Superior temporal gyrus (tissue), 1 donor: Measurements from ENCODE around the gene HBG2.
"Not testable (repeated sequence)": the region's sequence is repeated elsewhere in the genome, so short reads cannot be mapped to it uniquely, and the experiment has no call there.

Experiments used
- DNase-seq: peaks from one replicate; pipeline ENCODE4 v3.0.0-alpha.2; 2016; ENCODE audit errors: extremely low spot score

Gene HBG2

GRCh38 chr11:5249807-5250396 is 4.7 kb downstream of the HBG2 start, which contains the start of gene HBG1:
HBG1 (minus strand) TSS chr11:5249857; CDS start chr11:5249804, 53 bp downstream.
- not testable (repeated sequence) for DNase-seq

GRCh38 chr11:5248498-5248897 is 6.1 kb downstream of the HBG2 start:
- not testable (repeated sequence) for DNase-seq

GRCh38 chr11:5247472-5248192 is 6.9 kb downstream of the HBG2 start:
- no peak for DNase-seq

- DNase-seq = no peak
Observed at GRCh38 chr11:5246772-5247471, 7.7 kb downstream of the HBG2 start.

- DNase-seq = no peak
Observed at GRCh38 chr11:5245155-5245554, 9.4 kb downstream of the HBG2 start.

- no peak for DNase-seq
Observed at GRCh38 chr11:5243816-5244180, 10.8 kb downstream of the HBG2 start.

- no peak for DNase-seq
Observed at GRCh38 chr11:5242933-5243815, 11.4 kb downstream of the HBG2 start.

- no peak for DNase-seq
Observed at GRCh38 chr11:5242208-5242607, 12.4 kb downstream of the HBG2 start.

- no peak for DNase-seq
Observed at GRCh38 chr11:5241458-5241857, 13.1 kb downstream of the HBG2 start.

GRCh38 chr11:5240458-5240857 is 14.1 kb downstream of the HBG2 start:
- DNase-seq = no peak

GRCh38 chr11:5240056-5240455 is 14.5 kb downstream of the HBG2 start:
- no peak for DNase-seq

GRCh38 chr11:5239046-5239445 is 15.5 kb downstream of the HBG2 start:
- DNase-seq = no peak

- DNase-seq = no peak
Observed at GRCh38 chr11:5238486-5238885, 16.1 kb downstream of the HBG2 start.

- DNase-seq = no peak
Observed at GRCh38 chr11:5237420-5237819, 17.2 kb downstream of the HBG2 start.

- no peak for DNase-seq
Observed at GRCh38 chr11:5235364-5236095, 19.1 kb downstream of the HBG2 start.

GRCh38 chr11:5234381-5234834 is 20.2 kb downstream of the HBG2 start, which contains the start of gene HBD:
HBD (minus strand) TSS chr11:5234483; CDS start chr11:5234433, 50 bp downstream.
- no peak for DNase-seq

- no peak for DNase-seq
Observed at GRCh38 chr11:5233307-5233706, 21.3 kb downstream of the HBG2 start.

GRCh38 chr11:5232821-5233220 is 21.8 kb downstream of the HBG2 start:
- DNase-seq = no peak

- DNase-seq = no peak
Observed at GRCh38 chr11:5232176-5232575, 22.4 kb downstream of the HBG2 start.

GRCh38 chr11:5231111-5231510 is 23.5 kb downstream of the HBG2 start:
- no peak for DNase-seq

- DNase-seq = no peak
Observed at GRCh38 chr11:5230266-5230665, 24.3 kb downstream of the HBG2 start.
